GM18502 (cell line): ENCODE data around the gene CIROP.

Source experiments
- ATAC-seq: cut with Tn5 transposase; IDR thresholded peaks from one replicate; pipeline ENCODE4 v1.9.1; 2021; ENCODE audit warnings: mild to moderate bottlenecking; ENCODE audit not compliant: unreplicated experiment, poor library complexity

Gene CIROP

DNA sequence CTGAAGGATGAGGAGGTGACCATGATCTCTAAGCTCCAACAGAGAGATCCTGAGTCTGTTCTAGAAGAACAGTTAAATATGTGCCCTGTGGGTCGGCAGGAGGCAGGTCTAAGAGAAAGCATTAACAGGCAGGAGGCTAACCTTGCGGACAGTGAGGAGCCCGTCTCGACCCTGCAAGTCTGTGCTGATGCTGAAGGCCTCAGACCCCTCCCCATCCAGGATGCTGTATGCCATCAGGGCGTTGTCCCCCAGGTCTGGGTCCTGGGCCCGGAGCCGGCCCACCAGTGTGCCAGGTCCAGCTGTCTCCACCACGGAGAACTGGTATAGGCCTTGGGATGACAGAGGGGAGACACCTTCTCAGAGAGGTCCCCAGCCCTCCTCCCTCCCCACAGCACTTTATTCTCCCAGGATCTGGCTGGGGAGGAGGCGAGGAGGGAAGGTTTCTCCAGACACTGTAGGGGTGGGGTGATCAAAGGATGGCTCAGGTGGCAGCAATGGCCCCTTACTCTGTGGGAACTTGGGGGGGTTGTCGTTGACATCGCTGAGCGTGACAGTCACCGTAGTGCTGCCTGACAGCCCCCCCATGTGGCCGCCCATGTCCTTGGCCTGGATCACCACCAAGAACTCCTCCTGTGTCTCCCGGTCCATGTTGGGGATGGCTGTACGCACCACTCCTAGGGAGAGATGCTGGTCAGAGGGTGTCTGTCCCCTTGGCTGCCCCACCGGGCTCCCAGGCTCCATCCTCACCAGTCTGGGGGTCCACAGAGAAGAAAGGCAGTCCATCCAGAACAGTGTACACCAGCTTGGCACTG, 50.6 kb downstream of the CIROP start:
- no peak for ATAC-seq

DNA sequence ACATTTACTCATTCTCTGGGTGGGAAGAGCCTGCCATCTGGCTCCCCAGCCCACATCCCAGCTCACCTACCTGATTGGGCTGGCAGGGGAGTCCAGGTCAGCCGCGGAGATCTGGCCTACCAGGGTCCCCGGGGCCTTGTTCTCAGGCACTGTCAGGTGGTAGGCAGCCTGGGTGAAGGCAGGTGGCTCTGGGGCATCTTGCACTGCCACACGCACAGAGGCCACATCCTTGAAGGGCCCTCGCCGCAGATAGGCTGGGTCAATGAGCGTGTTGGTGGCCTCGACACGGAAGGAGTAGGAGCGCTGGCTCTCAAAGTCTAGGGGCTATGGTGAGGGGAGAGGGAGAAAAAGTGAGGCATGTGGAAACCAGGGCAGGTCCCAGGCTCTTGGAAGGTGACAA, 51.4 kb downstream of the CIROP start:
- no peak for ATAC-seq

DNA sequence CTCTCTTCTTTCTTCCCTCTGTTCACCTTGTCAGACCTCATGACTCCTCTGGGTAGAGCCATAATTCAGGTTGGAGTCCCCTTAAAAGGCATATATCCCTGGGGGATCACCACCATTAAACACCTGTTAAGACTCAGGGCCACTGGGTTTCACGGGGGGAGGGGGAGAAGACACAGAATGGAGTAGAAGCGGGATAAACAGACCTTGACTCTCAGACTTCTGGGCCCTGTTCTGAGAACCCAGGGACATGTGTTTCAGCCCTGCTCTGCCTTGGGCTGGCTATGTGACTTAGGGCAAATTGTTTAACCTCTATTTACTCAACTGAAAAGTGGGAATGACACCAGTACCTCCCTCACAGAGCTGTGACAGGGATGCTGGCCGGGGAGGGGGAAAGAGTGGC, 52.1 kb downstream of the CIROP start:
- ATAC-seq: no peak

DNA sequence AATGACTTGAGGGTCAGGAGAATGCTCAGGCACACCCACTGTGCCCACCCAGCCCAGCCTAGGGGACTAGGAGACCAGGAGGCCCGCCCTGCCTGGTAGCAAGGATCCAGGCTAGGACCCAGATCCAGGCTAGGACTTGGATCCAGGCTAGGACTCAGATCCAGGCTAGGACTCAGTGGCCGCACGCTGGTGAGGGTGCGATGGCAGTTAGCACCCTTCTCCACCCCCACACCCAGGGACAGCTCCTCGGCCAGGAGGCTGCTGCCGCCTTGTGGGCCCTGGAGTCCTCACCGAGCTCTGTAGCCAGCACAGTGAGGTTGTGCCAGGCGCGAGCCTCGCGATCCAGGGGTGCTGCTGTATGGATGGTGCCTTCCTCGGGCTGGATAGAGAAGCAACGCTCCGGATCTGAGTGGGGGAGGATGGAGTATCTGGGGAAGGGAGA, 52.6 kb downstream of the CIROP start:
- no peak for ATAC-seq

DNA sequence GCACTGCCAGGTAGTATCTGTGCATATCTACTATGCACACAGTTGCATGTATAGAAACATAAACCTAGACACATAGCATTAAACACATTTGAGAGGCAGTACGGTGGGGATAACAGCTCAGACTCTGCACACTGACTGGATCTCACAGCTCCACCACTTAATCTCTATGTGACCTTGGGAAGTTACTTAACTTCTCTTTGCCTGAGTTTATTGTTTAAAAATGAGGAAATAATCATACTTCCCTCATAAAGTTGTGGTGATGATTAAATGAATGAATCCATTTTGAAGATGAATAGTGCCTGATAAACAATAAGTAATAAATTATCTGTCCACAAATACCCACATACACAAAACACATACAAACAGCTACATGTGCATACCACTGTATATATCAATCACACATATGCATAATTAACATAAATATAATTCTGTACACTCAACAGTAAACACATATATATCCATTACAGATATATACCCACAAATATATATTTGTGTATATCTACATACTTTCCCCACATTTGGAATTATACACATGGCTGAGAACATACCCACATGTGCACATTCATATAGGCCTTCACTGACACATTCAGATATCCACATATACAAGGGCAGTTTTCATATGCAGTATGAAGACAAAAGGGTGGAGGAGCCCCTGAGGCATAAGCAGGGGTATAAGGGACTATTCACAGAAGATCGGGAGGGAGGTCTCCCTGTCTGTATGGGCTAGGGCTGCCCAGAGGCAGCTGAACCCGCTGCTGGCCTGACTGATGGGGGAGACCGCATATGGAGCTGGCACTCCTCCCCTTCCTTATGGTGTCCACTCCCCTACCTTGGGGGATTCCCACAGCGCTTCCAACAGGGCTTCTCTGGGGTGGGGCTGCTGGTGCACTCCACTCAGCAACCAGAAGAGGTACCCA, 53.4 kb downstream of the CIROP start:
- ATAC-seq: no peak
